ENCODE results near the gene MSANTD2.
"Not testable (repeated sequence)": the region's sequence is repeated elsewhere in the genome, so short reads cannot be mapped to it uniquely, and the experiment has no call there.

MSANTD2 gene

DNA sequence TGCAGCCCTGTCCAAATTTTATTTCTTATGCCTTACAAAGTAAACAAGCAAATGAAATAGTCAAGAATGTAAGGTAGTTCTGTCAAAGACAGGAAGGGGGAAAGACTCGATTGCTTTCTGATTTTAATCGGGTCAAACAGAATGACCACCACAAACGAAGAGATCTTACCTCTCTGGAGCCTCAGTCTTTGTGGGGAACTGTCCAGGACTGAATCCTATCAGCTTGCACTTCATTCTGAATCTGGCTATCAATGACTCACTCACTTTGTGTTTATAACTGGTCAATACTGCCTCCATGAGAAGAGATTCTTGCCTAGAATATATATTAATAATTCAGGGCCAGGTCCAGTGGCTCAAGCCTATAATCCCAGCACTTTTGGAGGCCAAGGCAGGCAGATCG is 17.2 kb downstream of the MSANTD2 start:
- DNase-seq (ENCODE audit: low read depth) = no peak
- TF ChIP-seq, protein P1, sequence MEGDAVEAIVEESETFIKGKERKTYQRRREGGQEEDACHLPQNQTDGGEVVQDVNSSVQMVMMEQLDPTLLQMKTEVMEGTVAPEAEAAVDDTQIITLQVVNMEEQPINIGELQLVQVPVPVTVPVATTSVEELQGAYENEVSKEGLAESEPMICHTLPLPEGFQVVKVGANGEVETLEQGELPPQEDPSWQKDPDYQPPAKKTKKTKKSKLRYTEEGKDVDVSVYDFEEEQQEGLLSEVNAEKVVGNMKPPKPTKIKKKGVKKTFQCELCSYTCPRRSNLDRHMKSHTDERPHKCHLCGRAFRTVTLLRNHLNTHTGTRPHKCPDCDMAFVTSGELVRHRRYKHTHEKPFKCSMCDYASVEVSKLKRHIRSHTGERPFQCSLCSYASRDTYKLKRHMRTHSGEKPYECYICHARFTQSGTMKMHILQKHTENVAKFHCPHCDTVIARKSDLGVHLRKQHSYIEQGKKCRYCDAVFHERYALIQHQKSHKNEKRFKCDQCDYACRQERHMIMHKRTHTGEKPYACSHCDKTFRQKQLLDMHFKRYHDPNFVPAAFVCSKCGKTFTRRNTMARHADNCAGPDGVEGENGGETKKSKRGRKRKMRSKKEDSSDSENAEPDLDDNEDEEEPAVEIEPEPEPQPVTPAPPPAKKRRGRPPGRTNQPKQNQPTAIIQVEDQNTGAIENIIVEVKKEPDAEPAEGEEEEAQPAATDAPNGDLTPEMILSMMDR (IDR thresholded peaks at IDR 0.05; ENCODE audit: low read length, missing control alignments) = no peak
- H3K4me3 ChIP-seq (replicated peaks; ENCODE audit: low read depth, low read length) = no peak overlapping the region

DNA sequence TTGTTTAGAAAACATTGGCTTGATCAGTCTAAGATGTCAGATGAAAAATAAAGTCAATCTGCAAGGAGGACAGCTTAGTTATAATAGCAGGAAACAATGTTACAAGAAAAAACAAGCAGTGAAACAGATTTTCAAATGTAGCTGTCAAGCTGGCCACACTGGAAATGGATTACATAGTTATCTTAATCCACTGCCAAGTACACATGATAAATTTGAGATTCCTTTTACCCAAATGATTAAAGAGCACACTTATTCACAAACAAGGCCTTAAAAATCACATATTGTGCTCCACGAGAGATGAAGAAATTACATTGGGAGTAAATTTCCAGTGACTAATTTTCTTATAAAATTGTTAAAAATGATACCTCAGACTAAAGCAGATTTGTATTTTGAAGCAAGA is 20.6 kb downstream of the MSANTD2 start:
- TF ChIP-seq, protein P1 (IDR thresholded peaks at IDR 0.05; ENCODE audit: low read length, missing control alignments) = no peak
- no peak overlapping the region for H3K4me3 ChIP-seq (replicated peaks; ENCODE audit: low read depth, low read length)
- no peak for DNase-seq (ENCODE audit: low read depth)

DNA sequence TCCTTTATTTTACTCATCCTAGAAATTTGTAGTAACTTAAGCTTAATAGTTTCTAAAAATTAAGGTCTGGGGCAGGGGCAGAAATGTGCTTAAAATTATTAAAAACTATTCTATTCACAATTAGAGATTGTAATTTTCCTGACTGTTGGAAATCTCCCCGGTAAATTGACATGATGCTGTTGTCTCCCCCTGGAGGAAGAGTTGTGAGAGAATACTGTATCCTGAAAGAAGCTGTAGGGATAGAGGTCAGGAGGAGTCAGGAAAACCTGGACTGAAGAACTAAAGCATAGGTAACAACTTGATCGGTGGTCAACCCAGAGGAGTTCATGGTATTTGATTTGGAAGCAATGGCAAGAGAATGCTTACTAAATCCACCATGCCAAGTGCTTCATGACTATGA is 21.9 kb downstream of the MSANTD2 start:
- TF ChIP-seq, protein P1 (IDR thresholded peaks at IDR 0.05; ENCODE audit: low read length, missing control alignments) = peak; percentile 29
- no peak overlapping the region for H3K4me3 ChIP-seq (replicated peaks; ENCODE audit: low read depth, low read length)
- no peak for DNase-seq (ENCODE audit: low read depth)

DNA sequence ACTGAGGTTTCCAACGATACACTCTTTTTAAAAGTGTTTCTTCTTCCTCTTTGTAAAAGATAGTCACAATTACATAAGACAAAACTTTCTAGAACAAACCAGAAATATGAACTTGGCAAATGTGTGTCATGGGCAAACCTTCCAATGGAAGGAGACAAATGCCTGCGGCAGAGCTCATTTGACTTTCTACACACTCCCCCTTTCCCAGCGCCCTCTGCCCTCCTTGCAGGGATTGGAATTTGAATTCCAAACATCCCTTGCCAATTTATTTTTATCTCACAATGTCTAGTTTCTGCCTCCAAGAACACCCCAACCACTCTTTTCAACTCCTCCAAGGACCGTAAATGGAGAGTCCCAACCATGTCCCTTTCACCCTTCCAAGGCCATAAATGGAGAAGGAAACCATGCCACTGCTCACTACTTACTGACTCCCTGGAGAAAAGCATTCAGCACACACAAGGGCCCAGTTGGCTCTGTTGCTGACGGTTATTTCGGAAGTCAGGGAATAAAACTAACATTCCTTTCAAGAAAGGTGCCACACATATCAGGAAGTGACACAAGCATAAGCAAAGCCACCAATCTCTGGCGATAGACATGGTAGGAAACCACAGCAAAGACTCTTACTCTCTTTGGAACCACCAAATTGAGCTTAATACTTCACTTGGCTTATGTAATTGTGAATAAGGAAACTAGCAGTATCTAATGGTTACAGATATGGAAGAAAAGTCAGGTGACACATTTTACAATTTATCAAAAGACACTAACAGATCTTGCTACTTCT is 23.2 kb downstream of the MSANTD2 start:
- DNase-seq (ENCODE audit: low read depth) = no peak
- no peak overlapping the region for H3K4me3 ChIP-seq (replicated peaks; ENCODE audit: low read depth, low read length)
- TF ChIP-seq, protein P1 (IDR thresholded peaks at IDR 0.05; ENCODE audit: low read length, missing control alignments) = no peak

DNA sequence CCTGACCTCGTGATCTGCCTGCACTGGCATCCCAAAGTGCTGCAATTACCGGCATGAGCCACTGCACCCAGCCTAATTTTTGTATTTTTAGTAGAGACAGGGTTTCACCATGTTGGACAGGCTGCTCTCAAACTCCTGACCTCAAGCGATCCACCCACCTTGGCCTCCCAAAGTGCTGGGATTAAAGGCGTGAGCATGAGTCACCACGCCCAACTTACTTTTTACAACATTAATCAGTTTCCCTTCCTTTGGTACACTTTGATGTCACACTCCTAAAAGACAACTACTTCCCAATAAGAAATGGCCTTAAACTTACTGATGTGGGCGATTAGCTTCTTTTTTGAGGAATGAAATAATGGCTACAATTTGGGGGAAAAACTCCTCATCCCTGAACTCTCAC is 29.2 kb downstream of the MSANTD2 start:
- not testable (repeated sequence) for H3K4me3 ChIP-seq (replicated peaks; ENCODE audit: low read depth, low read length); DNase-seq (ENCODE audit: low read depth)

DNA sequence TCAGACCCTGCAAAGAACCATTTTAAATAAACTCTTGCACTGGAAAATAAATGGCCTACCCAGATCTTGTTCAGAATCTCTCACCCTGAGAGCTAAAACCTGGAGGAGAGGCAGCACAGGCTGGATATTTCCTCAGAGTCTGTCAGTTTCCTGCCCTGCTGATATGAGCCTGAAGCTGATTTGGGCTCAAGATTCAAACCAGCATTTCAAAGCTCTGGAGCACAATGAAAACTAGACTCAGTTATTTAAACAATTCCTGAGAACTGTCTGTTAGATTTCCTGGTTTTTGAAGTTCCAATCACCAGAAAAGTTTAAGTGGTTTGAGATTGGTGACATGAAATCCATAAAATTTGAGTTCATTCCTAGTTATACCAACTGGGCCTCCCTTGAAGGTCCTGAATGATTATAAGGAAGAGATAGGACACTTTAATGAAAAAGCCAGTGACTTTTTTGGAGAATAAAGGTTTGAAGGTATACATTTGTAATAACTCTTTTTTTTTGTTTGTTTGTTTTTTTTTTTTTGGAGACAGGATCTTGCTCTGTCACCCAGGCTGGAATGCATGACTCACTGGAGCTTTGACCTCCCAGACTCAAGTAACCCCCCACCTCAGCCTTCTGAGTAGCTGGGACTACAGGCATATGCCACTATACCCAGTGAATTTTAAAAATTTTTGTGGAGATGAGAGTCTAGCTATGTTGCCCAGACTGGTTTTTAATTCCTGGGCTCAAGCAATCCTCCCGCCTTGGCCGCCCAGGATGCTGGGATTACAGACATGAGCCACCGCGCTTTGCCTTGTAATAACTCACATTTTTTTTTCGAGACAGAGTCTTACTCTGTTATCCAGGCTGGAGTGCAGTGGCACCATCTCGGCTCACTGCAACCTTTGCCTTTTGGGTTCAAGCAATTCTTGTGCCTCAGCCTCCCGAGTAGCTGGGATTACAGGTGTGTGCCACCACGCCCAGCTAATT is 30.1 kb downstream of the MSANTD2 start:
- H3K4me3 ChIP-seq (replicated peaks; ENCODE audit: low read depth, low read length) = no peak overlapping the region
- TF ChIP-seq, protein P1 (IDR thresholded peaks at IDR 0.05; ENCODE audit: low read length, missing control alignments) = no peak
- DNase-seq (ENCODE audit: low read depth) = peak; percentile 63

DNA sequence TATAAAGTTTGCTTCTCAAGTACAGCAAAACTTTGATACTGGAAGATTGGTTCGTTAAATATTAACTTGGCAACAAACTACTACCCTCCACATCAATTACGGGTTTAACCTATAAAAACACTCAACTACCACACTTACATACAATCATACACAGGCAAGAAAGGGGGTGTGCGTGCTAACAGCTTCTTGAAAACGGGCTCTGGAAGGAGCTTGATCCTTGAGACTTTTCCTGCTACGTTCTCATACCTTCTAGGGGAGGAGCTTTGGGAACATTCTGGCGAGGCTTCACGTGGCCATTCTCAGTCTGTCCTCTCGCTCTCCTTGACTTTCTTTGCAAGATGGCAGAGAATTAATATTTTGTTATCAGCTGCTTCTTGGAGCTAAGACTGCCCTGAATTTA is 31.3 kb downstream of the MSANTD2 start:
- no peak overlapping the region for H3K4me3 ChIP-seq (replicated peaks; ENCODE audit: low read depth, low read length)
- TF ChIP-seq, protein P1 (IDR thresholded peaks at IDR 0.05; ENCODE audit: low read length, missing control alignments) = no peak
- DNase-seq (ENCODE audit: low read depth) = no peak

Data from fibroblast of pulmonary artery (primary cell).